Panc1 (cell line): ENCODE results near the gene ERMARD.

ENCODE experiments used
- TCF7L2 ChIP-seq: IDR thresholded peaks from 2 replicates; pipeline ENCODE4 v1.6.1; 2011; ENCODE audit warnings: mild to moderate bottlenecking, low read depth, low read length, inconsistent platforms
- TF ChIP-seq, protein P1 (sequence below): fragments of 450-650 bp; IDR thresholded peaks from 2 replicates; pipeline ENCODE4 v1.5.1; 2017; ENCODE audit warnings: mild to moderate bottlenecking
- TF ChIP-seq, protein P2 (sequence below), 2 experiments: IDR thresholded peaks; 2 replicates each; pipeline ENCODE4 v1.6.1; 2011 to 2012; ENCODE audit warnings: low read depth in 2 of 2, control low read depth in 1 of 2, low read length in 1 of 2, mild to moderate bottlenecking in 1 of 2, moderate library complexity in 1 of 2; ENCODE audit not compliant: insufficient read depth in 1 of 2

DNA sequence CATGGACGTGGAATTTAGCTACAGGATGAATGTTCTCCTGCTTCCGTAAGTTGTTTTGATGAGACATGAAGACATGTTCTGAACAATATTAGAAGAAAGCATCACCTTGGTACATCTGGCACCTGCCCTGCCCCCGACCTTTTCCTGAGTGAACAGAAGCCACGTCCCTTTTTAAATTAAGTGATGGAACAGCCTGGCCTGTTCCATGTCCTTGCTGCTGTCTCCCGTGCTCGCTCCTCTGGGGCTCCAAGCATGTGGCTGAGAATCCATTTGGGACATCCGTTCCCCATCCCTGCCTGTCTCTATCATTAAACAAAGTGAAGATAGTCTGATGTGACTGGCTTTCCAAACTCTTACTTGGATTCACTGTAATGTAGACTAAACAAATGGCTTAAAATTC lies 36.4 kb downstream of the ERMARD start:
- TF ChIP-seq, protein P1, sequence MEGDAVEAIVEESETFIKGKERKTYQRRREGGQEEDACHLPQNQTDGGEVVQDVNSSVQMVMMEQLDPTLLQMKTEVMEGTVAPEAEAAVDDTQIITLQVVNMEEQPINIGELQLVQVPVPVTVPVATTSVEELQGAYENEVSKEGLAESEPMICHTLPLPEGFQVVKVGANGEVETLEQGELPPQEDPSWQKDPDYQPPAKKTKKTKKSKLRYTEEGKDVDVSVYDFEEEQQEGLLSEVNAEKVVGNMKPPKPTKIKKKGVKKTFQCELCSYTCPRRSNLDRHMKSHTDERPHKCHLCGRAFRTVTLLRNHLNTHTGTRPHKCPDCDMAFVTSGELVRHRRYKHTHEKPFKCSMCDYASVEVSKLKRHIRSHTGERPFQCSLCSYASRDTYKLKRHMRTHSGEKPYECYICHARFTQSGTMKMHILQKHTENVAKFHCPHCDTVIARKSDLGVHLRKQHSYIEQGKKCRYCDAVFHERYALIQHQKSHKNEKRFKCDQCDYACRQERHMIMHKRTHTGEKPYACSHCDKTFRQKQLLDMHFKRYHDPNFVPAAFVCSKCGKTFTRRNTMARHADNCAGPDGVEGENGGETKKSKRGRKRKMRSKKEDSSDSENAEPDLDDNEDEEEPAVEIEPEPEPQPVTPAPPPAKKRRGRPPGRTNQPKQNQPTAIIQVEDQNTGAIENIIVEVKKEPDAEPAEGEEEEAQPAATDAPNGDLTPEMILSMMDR = no peak
- TF ChIP-seq TCF7L2 = no peak
- TF ChIP-seq, protein P2, sequence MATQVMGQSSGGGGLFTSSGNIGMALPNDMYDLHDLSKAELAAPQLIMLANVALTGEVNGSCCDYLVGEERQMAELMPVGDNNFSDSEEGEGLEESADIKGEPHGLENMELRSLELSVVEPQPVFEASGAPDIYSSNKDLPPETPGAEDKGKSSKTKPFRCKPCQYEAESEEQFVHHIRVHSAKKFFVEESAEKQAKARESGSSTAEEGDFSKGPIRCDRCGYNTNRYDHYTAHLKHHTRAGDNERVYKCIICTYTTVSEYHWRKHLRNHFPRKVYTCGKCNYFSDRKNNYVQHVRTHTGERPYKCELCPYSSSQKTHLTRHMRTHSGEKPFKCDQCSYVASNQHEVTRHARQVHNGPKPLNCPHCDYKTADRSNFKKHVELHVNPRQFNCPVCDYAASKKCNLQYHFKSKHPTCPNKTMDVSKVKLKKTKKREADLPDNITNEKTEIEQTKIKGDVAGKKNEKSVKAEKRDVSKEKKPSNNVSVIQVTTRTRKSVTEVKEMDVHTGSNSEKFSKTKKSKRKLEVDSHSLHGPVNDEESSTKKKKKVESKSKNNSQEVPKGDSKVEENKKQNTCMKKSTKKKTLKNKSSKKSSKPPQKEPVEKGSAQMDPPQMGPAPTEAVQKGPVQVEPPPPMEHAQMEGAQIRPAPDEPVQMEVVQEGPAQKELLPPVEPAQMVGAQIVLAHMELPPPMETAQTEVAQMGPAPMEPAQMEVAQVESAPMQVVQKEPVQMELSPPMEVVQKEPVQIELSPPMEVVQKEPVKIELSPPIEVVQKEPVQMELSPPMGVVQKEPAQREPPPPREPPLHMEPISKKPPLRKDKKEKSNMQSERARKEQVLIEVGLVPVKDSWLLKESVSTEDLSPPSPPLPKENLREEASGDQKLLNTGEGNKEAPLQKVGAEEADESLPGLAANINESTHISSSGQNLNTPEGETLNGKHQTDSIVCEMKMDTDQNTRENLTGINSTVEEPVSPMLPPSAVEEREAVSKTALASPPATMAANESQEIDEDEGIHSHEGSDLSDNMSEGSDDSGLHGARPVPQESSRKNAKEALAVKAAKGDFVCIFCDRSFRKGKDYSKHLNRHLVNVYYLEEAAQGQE (IDR thresholded peaks at IDR 0.05; ENCODE audit: insufficient read depth in 1 of 2, low read depth in 2 of 2, low read length in 1 of 2) = no peak
